ENCODE measurements around the gene YWHAB. TPM values are rescaled to one million over a fixed set of nuclear protein-coding genes. Genes with fewer than 3 reads are reported as not detected.
A peak's percentile ranks its signal among the peaks of the same experiment; 100 is the strongest.

The YWHAB gene
- total RNA-seq, 1 donor from 2014 or later, result 234 TPM

GRCh38 chr20:44954211-44954610 is 68.7 kb downstream of the YWHAB start:
- Mint-ChIP-seq H3K4me1 (peaks cover 65% of the 10 kb centered on the region), H3K4me3 (no peak overlapping the region), H3K27ac (no peak overlapping the region), H3K9me3 (no peaks in the 10 kb centered on the region), H3K36me3 (ENCODE audit: low read depth) (peaks cover 92% of the 10 kb centered on the region), H3K27me3 (no peaks in the 10 kb centered on the region)
- CTCF ChIA-PET, result no interaction called here
- ATAC-seq (ENCODE audit: low read depth) (no peak), DNase-seq (no peak)
- POLR2A ChIA-PET, result no interaction called here
- intact Hi-C loops (cut with micrococcal nuclease), result no loop called here
- TF ChIP-seq, protein P1, sequence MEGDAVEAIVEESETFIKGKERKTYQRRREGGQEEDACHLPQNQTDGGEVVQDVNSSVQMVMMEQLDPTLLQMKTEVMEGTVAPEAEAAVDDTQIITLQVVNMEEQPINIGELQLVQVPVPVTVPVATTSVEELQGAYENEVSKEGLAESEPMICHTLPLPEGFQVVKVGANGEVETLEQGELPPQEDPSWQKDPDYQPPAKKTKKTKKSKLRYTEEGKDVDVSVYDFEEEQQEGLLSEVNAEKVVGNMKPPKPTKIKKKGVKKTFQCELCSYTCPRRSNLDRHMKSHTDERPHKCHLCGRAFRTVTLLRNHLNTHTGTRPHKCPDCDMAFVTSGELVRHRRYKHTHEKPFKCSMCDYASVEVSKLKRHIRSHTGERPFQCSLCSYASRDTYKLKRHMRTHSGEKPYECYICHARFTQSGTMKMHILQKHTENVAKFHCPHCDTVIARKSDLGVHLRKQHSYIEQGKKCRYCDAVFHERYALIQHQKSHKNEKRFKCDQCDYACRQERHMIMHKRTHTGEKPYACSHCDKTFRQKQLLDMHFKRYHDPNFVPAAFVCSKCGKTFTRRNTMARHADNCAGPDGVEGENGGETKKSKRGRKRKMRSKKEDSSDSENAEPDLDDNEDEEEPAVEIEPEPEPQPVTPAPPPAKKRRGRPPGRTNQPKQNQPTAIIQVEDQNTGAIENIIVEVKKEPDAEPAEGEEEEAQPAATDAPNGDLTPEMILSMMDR (IDR thresholded peaks at IDR 0.05), result no peak

DNA sequence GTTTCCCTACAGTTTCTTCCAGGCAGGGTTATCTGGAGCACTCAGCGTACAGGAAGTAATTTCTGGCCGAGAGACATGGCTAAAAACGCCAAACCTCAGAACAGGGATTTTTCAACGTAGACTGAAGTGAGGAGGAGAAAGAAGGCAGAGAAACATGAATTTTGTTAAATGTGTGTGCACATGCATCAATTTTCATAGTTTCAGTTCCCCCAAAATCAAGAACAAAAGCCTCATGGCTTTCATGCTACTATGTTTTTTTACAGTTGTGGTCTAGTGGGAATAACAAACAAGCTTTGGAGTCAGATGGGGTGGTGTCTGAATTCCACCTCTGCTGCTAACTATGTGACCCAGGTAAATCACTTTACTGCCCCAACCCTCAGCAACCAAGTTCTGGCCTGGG is 69.8 kb downstream of the YWHAB start:
- Mint-ChIP-seq H3K9me3 (no peaks in the 10 kb centered on the region), H3K27me3 (no peaks in the 10 kb centered on the region), H3K36me3 (ENCODE audit: low read depth) (peaks cover 86% of the 10 kb centered on the region), H3K27ac (peak overlapping the region; percentile 84), H3K4me3 (peak overlapping the region; percentile 63), H3K4me1 (peaks cover 71% of the 10 kb centered on the region)
- POLR2A ChIA-PET, result no interaction called here
- CTCF ChIA-PET, result no interaction called here
- intact Hi-C loops (cut with micrococcal nuclease), result no loop called here
- DNase-seq (no peak), ATAC-seq (ENCODE audit: low read depth) (no peak)
- TF ChIP-seq, protein P1 (IDR thresholded peaks at IDR 0.05), result no peak

GRCh38 chr20:44956410-44956809 is 70.9 kb downstream of the YWHAB start:
- TF ChIP-seq, protein P1 (IDR thresholded peaks at IDR 0.05), result no peak
- POLR2A ChIA-PET, result interaction anchor here (0.6 to 0.7 kb wide), 2 partner anchors 55 to 250 kb away, joined by 5 read pairs; no protein-coding TSS in a partner anchor
- DNase-seq (no peak), ATAC-seq (ENCODE audit: low read depth) (no peak)
- Mint-ChIP-seq H3K27me3 (no peaks in the 10 kb centered on the region), H3K27ac (no peak overlapping the region), H3K9me3 (no peaks in the 10 kb centered on the region), H3K4me1 (peaks cover 77% of the 10 kb centered on the region), H3K36me3 (ENCODE audit: low read depth) (peaks cover 74% of the 10 kb centered on the region), H3K4me3 (no peak overlapping the region)
- CTCF ChIA-PET, result no interaction called here
- intact Hi-C loops (cut with micrococcal nuclease), result no loop called here

Other genes starting within 250 kb of the YWHAB start
- 68.9 and 72.3 TPM in 2 replicates for gene ADA, start 234.0 kb upstream of the YWHAB start, total RNA-seq
- not detected in 2 replicates for gene CCN5, start 170.3 kb upstream of the YWHAB start, total RNA-seq
- 0.09 TPM in 1 of 2 replicates, not detected in the other for gene KCNK15, start 139.8 kb upstream of the YWHAB start, total RNA-seq
- gene RIMS4, start 75.2 kb upstream of the YWHAB start, total RNA-seq, result not detected in 2 replicates
- 49.5 and 61.1 TPM in 2 replicates for gene PABPC1L, start 24.4 kb downstream of the YWHAB start, total RNA-seq
- gene TOMM34, start 74.7 kb downstream of the YWHAB start, total RNA-seq, result 18.2 and 22.7 TPM in 2 replicates
- gene STK4, start 80.8 kb downstream of the YWHAB start, total RNA-seq, result 219 and 245 TPM in 2 replicates
- not detected in 2 replicates for gene KCNS1, start 215.4 kb downstream of the YWHAB start, total RNA-seq
- not detected in 2 replicates for gene WFDC5, start 229.5 kb downstream of the YWHAB start, total RNA-seq
- gene WFDC12, start 238.8 kb downstream of the YWHAB start, total RNA-seq, result not detected in 2 replicates